HL-60 (cell line): ENCODE results near the gene CTSW.

Experiments
- CTCF ChIP-seq: IDR thresholded peaks from one replicate; pipeline ENCODE4 v1.5.1; 2011; ENCODE audit warnings: low read length, control low read depth, inconsistent platforms; ENCODE audit not compliant: insufficient read depth
- GABPA ChIP-seq: IDR thresholded peaks from 2 replicates; pipeline ENCODE4 v1.6.1; 2012; ENCODE audit warnings: low read depth
- POLR2AphosphoS5 ChIP-seq: IDR thresholded peaks from 2 replicates; pipeline ENCODE4 v1.6.1; 2012; ENCODE audit warnings: low read depth
- REST ChIP-seq: IDR thresholded peaks from 2 replicates; pipeline ENCODE4 v1.6.1; 2012; ENCODE audit warnings: low read depth; ENCODE audit not compliant: insufficient replicate concordance
- SPI1 ChIP-seq: IDR thresholded peaks from 2 replicates; pipeline ENCODE4 v1.6.1; 2012; ENCODE audit warnings: low read depth, mild to moderate bottlenecking, borderline replicate concordance

GRCh38 chr11:65883786-65884715, 4.4 kb downstream of the CTSW start:
- no peak for TF ChIP-seq CTCF
- no peak for TF ChIP-seq POLR2AphosphoS5
- TF ChIP-seq GABPA, result no peak
- no peak for TF ChIP-seq REST
- no peak for TF ChIP-seq SPI1
